GM21619 (cell line): ENCODE measurements around the gene ADPRH.

Experiments used
- ATAC-seq: cut with Tn5 transposase; IDR thresholded peaks from one replicate; pipeline ENCODE4 v1.9.1; 2021; ENCODE audit not compliant: unreplicated experiment

ADPRH gene

GRCh38 chr3:119627461-119627860, 48.2 kb downstream of the ADPRH start:
- peak; percentile 35 for ATAC-seq

- peak; percentile 52 for ATAC-seq
These were observed 49.1 kb downstream of the ADPRH start for GRCh38 chr3:119628390-119628789.

GRCh38 chr3:119628816-119629445, 49.6 kb downstream of the ADPRH start:
- ATAC-seq = peak; percentile 36

GRCh38 chr3:119630128-119630879, 51.0 kb downstream of the ADPRH start:
- ATAC-seq = no peak

- no peak for ATAC-seq
These were observed 51.6 kb downstream of the ADPRH start for GRCh38 chr3:119630880-119631329.

DNA sequence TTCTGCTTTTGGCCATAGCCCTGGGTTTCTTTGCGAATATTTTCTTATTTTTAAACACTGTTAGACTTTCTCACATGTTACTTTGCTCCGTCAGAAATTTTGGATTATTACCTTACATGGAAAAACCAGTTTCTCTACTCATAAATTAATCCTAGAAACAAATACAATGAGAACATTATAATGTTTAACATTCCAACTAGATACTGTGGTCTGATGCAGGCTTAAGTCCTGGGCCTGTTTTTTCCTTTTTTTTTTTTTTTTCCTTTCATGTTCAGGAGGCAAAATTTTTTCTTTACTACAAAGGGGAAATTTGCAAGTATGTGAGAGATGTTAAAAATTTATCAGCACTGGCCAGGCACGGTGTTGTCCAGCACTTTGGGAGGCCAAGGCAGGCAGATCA, 52.2 kb downstream of the ADPRH start:
- no peak for ATAC-seq

GRCh38 chr3:119632216-119632615, 52.9 kb downstream of the ADPRH start:
- ATAC-seq = no peak

DNA sequence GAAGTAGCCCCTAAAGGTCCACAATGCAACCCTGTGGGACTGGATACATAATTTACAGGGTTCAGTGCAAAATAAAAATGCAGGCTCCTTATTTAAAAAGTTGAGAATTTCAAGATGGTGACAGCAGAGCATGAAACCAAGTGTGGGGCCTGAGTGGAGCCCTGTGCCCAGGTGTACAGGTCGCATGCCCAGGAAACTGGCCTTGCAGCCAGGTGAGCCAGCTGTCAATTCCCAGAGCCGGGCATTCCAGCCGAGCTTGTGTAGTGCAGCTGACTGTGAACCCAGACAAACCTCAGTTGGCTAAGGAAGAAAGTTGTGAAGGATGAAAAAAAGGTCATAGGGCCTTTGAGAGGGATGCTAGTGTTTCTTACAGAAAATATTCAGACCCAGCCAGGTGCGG, 53.5 kb downstream of the ADPRH start:
- ATAC-seq = no peak

- ATAC-seq = no peak
These were observed 56.4 kb downstream of the ADPRH start for GRCh38 chr3:119635719-119636118.

DNA sequence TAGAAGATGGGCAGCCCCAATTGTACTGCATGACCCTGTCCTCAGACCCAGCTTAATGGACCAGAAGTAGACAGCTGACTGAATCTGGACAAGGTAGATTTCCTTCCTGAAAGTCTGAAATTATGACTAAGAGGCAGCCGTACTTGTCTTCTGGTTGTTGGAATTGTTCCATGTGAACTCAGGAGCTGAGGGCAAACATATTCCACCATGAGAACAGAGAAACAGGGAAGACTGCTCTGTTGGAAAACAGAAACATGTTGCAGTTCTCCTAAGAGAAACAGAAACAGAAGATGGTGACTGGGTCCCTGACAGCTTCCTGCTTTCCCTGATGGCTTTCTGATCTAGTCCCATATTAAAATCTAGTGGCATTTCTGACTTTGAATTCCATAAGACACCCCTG, 57.0 kb downstream of the ADPRH start:
- ATAC-seq = no peak

GRCh38 chr3:119636891-119637611, 57.8 kb downstream of the ADPRH start:
- no peak for ATAC-seq

GRCh38 chr3:119637679-119638477, 58.6 kb downstream of the ADPRH start:
- ATAC-seq = peak; percentile 32
